ENCODE data around the gene ADAMTS5. TPM values are rescaled to one million over a fixed set of nuclear protein-coding genes. Genes with fewer than 3 reads are reported as not detected.

Gene ADAMTS5
- total and polyA plus RNA-seq, 2 of the 13 experiments (the other 11 are each of a cell fraction or from before 2014, with no cell fraction given), result not detected

DNA sequence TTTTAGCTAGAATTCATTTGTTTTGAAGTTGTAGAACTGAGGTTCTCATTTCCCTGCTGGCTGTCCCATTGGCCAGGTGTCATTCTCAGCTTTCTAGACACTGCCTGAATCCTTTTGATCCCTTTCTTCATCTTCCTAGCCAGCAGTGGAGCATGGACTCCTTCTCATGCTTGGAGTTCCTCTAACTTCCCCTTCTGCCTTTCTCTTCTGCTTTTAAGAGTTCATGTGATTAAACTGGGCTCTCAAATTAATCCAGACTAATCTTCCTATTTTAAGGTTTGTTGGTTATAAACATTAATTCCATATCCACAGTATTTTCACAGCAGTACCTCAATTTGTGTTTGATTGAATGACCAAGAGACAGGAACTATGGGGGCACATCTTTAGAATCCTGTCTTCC, 52.3 kb downstream of the ADAMTS5 start:
- H3K9me3 ChIP-seq (ENCODE audit: low read length), result peaks cover 96% of the 10 kb centered on the region
- H4K20me1 ChIP-seq (ENCODE audit: insufficient read depth, low read length), result no peaks in the 10 kb centered on the region
- no peak overlapping the region for H3K4me2 ChIP-seq (ENCODE audit: low read depth, low read length)
- H3K27me3 ChIP-seq (ENCODE audit: control insufficient read depth in 1 of 2, insufficient read depth in 2 of 2, low read length in 2 of 2), result no peaks in the 10 kb centered on the region
- no peak overlapping the region for H2AFZ ChIP-seq (ENCODE audit: low read length)
- TF ChIP-seq, protein P1, sequence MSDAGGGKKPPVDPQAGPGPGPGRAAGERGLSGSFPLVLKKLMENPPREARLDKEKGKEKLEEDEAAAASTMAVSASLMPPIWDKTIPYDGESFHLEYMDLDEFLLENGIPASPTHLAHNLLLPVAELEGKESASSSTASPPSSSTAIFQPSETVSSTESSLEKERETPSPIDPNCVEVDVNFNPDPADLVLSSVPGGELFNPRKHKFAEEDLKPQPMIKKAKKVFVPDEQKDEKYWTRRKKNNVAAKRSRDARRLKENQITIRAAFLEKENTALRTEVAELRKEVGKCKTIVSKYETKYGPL (CRISPR knock-in tag; IDR thresholded peaks at IDR 0.05), result no peak
- no peak for TF ChIP-seq ZNF773 (CRISPR knock-in tag; IDR thresholded peaks at IDR 0.05; ENCODE audit: borderline replicate concordance)
- TF ChIP-seq SMAD3 (CRISPR knock-in tag; IDR thresholded peaks at IDR 0.05), result no peak
- TF ChIP-seq, protein P2, sequence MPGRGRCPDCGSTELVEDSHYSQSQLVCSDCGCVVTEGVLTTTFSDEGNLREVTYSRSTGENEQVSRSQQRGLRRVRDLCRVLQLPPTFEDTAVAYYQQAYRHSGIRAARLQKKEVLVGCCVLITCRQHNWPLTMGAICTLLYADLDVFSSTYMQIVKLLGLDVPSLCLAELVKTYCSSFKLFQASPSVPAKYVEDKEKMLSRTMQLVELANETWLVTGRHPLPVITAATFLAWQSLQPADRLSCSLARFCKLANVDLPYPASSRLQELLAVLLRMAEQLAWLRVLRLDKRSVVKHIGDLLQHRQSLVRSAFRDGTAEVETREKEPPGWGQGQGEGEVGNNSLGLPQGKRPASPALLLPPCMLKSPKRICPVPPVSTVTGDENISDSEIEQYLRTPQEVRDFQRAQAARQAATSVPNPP (CRISPR knock-in tag; IDR thresholded peaks at IDR 0.05), result no peak
- H3K9ac ChIP-seq (ENCODE audit: insufficient read depth, low read depth, low read length), result no peak overlapping the region
- no peak overlapping the region for H3K27ac ChIP-seq (ENCODE audit: extremely low read length, insufficient read depth, low read length)
- ChIA-PET CTCF (ENCODE audit: low intra/inter-chr PET ratio, low total read pairs) (no interaction called here), POLR2A (no interaction called here)
- no TSS peak for BruUV-seq (replicated peaks)
- no peaks in the 10 kb centered on the region for H3K79me2 ChIP-seq (ENCODE audit: insufficient read depth, low read length)
- ATAC-seq (no peak), DNase-seq (ENCODE audit: low spot score) (no peak), FAIRE-seq (no peak)
- no peaks in the 10 kb centered on the region for H3K4me1 ChIP-seq (ENCODE audit: insufficient read depth, low read length)
- in situ Hi-C loops (cut with HindIII; ENCODE audit: extremely low pct_ligation_motif_present, low pct_unique_long_range_greater_than_20kb), result no loop called here
- H3K36me3 ChIP-seq (replicated peaks in 1 of 2; ENCODE audit: control insufficient read depth in 1 of 2, insufficient read depth in 2 of 2, low read length in 2 of 2), result no peaks in the 10 kb centered on the region
- intact Hi-C loops (cut with micrococcal nuclease; ENCODE audit: unreplicated experiment), result no loop called here
- H3K4me3 ChIP-seq (replicated peaks in 1 of 3; ENCODE audit: insufficient read depth in 1 of 3, low read depth in 2 of 3, low read length in 3 of 3), result no peak overlapping the region

DNA sequence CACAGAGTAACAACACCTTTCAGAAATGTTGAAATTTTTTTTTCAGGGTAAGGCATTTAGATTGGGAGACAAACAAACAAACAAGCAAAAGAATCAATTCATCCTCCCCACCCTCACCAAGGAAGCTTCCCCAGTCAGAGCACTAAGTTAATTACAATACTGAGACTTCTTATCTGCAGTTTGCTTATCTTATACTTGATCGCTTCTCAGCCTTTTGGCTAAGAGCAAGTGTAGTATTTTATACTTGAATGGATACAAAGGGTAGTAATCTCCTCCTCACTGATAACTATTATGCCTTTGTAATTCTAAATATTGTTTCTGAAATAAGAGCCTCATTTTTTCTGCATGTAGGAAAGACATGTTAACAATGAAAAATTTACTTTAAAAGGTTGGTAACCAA, 54.4 kb downstream of the ADAMTS5 start:
- Histone ChIP-seq H3K4me2 (ENCODE audit: low read depth, low read length) (no peak overlapping the region), H3K4me1 (ENCODE audit: insufficient read depth, low read length) (no peaks in the 10 kb centered on the region), H3K4me3 (replicated peaks in 1 of 3; ENCODE audit: insufficient read depth in 1 of 3, low read depth in 2 of 3, low read length in 3 of 3) (no peak overlapping the region), H3K79me2 (ENCODE audit: insufficient read depth, low read length) (no peaks in the 10 kb centered on the region), H4K20me1 (ENCODE audit: insufficient read depth, low read length) (no peaks in the 10 kb centered on the region), H3K36me3 (replicated peaks in 1 of 2; ENCODE audit: control insufficient read depth in 1 of 2, insufficient read depth in 2 of 2, low read length in 2 of 2) (no peaks in the 10 kb centered on the region), H3K27ac (ENCODE audit: extremely low read length, insufficient read depth, low read length) (no peak overlapping the region), H3K9ac (ENCODE audit: insufficient read depth, low read depth, low read length) (no peak overlapping the region), H3K27me3 (ENCODE audit: control insufficient read depth in 1 of 2, insufficient read depth in 2 of 2, low read length in 2 of 2) (no peaks in the 10 kb centered on the region), H2AFZ (ENCODE audit: low read length) (no peak overlapping the region), H3K9me3 (ENCODE audit: low read length) (peaks cover 93% of the 10 kb centered on the region)
- CTCF ChIA-PET (ENCODE audit: low intra/inter-chr PET ratio, low total read pairs), result no interaction called here
- ATAC-seq (no peak), FAIRE-seq (no peak), DNase-seq (ENCODE audit: low spot score) (no peak)
- no TSS peak for BruUV-seq (replicated peaks)
- 32% methylated on average over 1 of the region's 1 CpG for WGBS (ENCODE audit: low lambda C conversion rate)
- in situ Hi-C loops (cut with HindIII; ENCODE audit: extremely low pct_ligation_motif_present, low pct_unique_long_range_greater_than_20kb) (no loop called here), intact Hi-C loops (cut with micrococcal nuclease; ENCODE audit: unreplicated experiment) (no loop called here)
- POLR2A ChIA-PET, result no interaction called here
- TF ChIP-seq EHMT2 (IDR thresholded peaks at IDR 0.05; ENCODE audit: borderline replicate concordance, low read depth, low read length) (no peak), ZFP36L2 (CRISPR knock-in tag; IDR thresholded peaks at IDR 0.05) (no peak), SIN3B (IDR thresholded peaks at IDR 0.05; ENCODE audit: low read length) (no peak), ZSCAN9 (CRISPR knock-in tag; IDR thresholded peaks at IDR 0.05; ENCODE audit: borderline replicate concordance) (no peak), NCOA1 (CRISPR knock-in tag; IDR thresholded peaks at IDR 0.05) (no peak), HOXA5 (CRISPR knock-in tag; IDR thresholded peaks at IDR 0.05) (no peak), MZF1 (CRISPR knock-in tag; IDR thresholded peaks at IDR 0.05; ENCODE audit: borderline replicate concordance) (no peak), ZNF10 (CRISPR knock-in tag; IDR thresholded peaks at IDR 0.05; ENCODE audit: borderline replicate concordance, low read depth) (no peak), PTBP1 (IDR thresholded peaks at IDR 0.05; ENCODE audit: low read depth, low read length, poor library complexity, severe bottlenecking) (no peak)
- TF ChIP-seq, protein P3, sequence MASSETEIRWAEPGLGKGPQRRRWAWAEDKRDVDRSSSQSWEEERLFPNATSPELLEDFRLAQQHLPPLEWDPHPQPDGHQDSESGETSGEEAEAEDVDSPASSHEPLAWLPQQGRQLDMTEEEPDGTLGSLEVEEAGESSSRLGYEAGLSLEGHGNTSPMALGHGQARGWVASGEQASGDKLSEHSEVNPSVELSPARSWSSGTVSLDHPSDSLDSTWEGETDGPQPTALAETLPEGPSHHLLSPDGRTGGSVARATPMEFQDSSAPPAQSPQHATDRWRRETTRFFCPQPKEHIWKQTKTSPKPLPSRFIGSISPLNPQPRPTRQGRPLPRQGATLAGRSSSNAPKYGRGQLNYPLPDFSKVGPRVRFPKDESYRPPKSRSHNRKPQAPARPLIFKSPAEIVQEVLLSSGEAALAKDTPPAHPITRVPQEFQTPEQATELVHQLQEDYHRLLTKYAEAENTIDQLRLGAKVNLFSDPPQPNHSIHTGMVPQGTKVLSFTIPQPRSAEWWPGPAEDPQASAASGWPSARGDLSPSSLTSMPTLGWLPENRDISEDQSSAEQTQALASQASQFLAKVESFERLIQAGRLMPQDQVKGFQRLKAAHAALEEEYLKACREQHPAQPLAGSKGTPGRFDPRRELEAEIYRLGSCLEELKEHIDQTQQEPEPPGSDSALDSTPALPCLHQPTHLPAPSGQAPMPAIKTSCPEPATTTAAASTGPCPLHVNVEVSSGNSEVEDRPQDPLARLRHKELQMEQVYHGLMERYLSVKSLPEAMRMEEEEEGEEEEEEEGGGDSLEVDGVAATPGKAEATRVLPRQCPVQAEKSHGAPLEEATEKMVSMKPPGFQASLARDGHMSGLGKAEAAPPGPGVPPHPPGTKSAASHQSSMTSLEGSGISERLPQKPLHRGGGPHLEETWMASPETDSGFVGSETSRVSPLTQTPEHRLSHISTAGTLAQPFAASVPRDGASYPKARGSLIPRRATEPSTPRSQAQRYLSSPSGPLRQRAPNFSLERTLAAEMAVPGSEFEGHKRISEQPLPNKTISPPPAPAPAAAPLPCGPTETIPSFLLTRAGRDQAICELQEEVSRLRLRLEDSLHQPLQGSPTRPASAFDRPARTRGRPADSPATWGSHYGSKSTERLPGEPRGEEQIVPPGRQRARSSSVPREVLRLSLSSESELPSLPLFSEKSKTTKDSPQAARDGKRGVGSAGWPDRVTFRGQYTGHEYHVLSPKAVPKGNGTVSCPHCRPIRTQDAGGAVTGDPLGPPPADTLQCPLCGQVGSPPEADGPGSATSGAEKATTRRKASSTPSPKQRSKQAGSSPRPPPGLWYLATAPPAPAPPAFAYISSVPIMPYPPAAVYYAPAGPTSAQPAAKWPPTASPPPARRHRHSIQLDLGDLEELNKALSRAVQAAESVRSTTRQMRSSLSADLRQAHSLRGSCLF (CRISPR knock-in tag; IDR thresholded peaks at IDR 0.05; ENCODE audit: borderline replicate concordance), result no peak

All from HepG2 (cell line).